GM19023 (cell line): ENCODE results near the gene OCLN.
"Not testable (repeated sequence)": the region's sequence is repeated elsewhere in the genome, so short reads cannot be mapped to it uniquely, and the experiment has no call there.

Experiments
- ATAC-seq: cut with Tn5 transposase; IDR thresholded peaks from one replicate; pipeline ENCODE4 v1.9.1; 2021; ENCODE audit warnings: mild to moderate bottlenecking, moderate library complexity; ENCODE audit not compliant: unreplicated experiment

Gene OCLN

DNA sequence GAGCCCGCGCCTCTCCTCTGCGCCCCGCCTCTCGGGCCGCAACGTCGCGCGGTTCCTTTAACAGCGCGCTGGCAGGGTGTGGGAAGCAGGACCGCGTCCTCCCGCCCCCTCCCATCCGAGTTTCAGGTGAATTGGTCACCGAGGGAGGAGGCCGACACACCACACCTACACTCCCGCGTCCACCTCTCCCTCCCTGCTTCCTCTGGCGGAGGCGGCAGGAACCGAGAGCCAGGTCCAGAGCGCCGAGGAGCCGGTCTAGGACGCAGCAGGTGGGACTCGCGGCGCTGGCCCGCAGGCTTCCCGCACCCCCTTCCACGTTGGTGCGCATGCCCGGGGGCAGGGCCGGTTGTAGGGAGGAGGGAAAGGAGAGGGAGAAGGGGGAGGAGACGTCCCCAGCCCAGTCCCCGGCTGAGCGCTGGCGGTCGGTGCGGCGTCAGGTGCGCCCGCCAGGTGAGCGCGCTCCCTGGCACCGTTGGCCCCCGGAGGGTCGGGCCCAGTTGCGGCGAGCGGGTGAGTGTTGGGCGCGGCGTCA, at the start of gene OCLN:
Gene OCLN, plus strand, starts transcription at position 400 of the 532 bp plus-strand sequence. CDS start 11,455 bp downstream, outside the sequence.
- peak; percentile 62 for ATAC-seq

- no peak for ATAC-seq
Observed at GRCh38 chr5:69444127-69444754, 48.3 kb upstream of the OCLN start.

GRCh38 chr5:69449511-69449910, 43.1 kb upstream of the OCLN start:
- no peak for ATAC-seq

DNA sequence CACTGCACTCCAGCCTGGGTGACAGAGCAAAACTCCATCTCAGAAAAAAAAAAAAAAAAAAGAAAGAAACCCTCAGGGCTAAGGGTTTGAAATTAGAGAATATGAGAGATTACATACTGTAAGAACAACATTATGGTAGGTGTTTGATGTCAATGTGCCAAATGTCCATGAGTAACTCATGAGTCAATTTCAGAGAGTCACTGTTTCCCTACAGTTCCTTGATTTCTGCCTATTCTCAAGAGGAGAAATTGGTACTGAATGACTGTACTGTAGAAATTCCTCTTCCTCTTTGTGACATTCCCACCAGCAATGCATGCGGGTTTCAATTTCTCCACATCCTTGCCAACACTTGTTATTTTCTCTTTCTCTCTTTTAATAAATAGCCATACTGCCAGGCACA, 42.5 kb upstream of the OCLN start:
- no peak for ATAC-seq

GRCh38 chr5:69450527-69450926, 42.1 kb upstream of the OCLN start:
- not testable (repeated sequence) for ATAC-seq

DNA sequence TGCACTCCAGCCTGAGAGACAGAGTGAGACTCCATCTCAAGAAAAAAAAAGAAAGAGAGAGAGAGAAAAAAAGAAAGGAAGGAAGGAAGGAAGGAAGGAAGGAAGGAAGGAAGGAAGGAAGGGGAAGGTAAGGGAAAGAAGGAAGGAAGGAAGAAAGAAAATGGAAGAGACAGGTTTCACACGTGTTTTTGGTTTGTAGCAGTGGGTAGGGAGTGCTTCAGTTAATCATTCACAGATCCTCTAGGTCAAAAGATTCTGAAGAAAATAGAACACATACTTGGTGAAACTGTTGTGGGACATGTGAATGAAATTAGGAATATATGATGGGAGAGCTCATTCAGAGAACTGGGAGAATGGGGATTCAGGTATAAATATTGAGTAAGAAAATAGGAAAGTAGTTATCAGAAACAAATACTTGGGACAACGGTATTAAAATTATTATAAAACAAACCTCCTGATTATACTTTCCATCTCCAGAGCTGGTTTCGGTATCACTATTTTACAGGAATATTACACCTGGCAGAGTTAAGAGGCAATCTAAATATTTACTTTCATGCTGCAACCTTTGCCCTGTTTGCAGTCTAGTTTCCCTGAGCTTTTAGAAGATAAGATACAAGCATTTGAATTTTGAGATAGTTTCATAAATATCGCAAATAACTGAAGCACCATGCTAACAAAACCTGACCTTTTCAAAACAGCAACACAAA, 40.5 kb upstream of the OCLN start:
- ATAC-seq: no peak

DNA sequence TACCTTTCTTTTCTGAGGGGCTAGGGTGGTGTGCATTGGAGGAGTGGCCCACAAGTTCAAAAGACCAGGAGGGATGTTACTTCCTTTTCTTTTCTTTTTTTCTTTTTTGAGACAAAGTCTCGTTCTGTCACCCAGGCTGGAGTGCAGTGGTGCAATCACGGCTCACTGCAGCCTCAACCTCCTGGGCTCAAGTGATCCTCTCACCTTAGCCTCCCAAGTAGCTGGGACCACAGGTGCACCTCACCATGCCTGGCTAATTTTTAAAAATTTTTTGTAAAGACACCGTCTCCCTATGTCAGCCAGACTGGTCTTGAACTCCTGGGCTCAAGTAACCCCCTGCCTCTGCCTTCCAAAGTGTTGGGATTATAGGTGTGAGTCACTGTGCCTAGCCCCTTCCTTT, 39.1 kb upstream of the OCLN start:
- not testable (repeated sequence) for ATAC-seq

DNA sequence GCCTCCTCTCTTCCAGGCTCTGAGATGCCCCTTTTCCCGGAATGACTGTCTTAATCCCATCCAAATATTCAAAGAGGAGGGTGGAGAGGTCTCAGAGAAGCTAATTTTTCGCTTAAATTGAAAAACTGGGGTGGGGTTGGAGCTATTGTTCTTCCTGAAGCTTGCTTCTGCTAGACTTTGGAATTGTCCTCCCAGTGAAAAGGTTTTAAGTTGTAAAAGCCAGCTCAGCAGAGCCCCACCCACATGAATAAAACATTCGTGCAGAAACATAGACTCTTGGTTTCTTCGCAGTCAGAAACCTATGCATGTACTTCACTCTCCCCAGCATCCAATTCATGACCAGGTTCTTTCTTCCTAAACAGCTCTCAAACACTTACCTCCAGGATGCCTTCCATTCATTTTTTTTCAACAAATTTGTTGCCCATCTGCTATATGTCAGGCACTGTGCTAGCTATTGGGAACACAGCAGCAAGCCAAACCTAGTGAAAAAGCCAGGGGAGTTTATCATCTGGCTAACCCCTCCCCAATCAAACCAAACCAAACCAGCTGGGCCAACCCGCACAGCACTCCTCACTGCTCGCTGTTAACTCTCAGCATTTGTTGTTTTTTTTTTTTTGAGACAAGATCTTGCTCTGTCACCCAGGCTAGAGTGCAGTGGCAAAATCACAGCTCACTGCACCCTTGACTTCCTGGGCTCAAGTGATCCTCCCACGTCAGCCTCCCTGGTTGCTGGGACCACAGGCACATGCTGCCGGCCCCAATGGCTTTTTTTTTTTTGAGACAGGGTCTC, 37.9 kb upstream of the OCLN start:
- no peak for ATAC-seq

DNA sequence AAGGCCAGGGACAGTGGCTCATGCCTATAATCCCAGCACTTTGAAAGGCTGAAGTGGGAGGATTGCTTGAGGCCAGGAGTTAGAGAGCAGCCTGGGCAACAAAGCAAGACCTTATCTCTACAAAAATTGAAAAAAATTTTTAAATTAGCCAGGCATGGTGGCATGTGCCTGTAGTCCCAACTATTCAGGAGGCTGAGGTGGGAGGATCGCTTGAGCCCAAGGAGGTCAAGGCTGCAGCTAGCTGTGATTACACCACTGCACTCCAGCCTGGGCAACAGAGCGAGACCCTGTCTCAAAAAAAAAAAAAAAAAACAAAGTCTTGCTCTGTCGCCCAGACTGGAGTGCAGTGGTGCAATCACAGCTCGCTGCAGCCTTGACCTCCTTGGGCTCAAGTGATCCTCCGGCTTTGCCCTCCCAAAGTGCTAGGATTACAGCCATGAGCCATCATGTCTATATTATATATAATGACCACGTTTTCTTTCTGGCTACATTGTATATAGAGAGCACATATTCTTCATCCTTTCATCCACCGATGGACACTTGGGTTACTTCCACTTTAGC, 37.1 kb upstream of the OCLN start:
- ATAC-seq: not testable (repeated sequence)

- ATAC-seq: no peak
Observed at GRCh38 chr5:69462170-69462569, 30.4 kb upstream of the OCLN start.

DNA sequence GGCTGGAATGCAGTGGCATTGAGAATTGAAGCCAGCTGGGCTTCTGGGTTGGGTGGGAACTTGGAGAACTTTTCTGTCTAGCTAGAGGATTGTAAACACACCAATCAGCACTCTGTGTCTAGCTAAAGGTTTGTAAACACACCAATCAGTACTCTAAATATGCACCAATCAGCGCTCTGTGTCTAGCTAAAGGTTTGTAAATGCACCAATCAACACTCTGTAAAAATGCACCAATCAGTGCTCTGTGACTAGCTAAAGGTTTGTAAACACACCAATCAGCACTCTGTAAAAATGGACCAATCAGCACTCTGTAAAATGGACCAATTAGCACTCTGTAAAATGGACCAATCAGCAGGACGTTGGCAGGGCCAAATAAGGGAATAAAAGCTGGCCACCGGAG, 26.2 kb upstream of the OCLN start:
- ATAC-seq: not testable (repeated sequence)

GRCh38 chr5:69467442-69468225, 25.0 kb upstream of the OCLN start:
- peak; percentile 91 for ATAC-seq

GRCh38 chr5:69468631-69469030, 24.0 kb upstream of the OCLN start:
- no peak for ATAC-seq

GRCh38 chr5:69471516-69471915, 21.1 kb upstream of the OCLN start:
- ATAC-seq: not testable (repeated sequence)

DNA sequence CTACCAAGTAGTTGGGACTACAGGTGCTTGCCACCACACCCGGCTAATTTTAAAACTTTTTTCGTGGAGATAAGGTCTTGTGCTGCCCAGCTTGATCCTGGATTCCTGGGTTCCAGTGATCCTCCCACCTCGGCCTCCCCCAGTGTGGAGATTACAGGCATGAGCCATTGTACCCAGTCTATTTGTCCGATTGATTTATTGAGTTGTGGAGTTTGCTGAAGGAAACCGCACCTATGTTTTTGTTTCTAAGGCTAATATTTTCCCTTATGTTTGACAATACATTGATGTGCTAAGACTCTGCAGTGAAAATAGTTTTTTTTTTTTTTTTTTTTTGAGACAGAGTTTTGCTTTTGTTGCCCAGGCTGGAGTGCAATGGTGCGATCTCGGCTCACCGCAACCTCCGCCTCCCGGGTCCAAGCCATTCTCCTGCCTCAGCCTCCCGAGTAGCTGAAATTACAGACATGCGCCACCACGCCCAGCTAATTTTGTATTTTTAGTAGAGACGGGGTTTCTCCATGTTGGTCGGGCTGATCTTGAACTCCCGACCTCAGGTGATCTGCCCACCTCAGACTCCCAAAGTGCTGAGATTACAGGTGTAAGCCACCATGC, 20.0 kb upstream of the OCLN start:
- ATAC-seq: not testable (repeated sequence)

DNA sequence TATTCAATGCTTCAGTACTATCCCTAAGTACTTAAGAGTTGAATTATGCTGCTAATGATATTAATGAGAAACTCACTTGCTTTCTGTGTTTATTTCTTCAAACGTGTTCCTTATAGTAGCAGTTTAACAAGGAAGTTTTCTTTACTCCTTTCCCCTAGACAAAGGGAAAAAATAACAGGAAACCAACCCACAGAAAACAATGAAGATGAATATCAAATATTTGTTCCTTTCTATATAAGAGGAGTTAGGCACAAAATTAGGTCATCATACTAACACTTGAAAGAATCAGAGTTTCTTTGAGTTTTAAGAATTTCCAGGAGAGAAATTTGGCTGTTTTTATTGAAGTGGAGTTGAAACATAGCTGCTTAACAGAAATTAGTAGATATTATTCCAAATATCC, 15.4 kb upstream of the OCLN start:
- no peak for ATAC-seq

GRCh38 chr5:69478296-69478695, 14.3 kb upstream of the OCLN start:
- ATAC-seq: not testable (repeated sequence)

DNA sequence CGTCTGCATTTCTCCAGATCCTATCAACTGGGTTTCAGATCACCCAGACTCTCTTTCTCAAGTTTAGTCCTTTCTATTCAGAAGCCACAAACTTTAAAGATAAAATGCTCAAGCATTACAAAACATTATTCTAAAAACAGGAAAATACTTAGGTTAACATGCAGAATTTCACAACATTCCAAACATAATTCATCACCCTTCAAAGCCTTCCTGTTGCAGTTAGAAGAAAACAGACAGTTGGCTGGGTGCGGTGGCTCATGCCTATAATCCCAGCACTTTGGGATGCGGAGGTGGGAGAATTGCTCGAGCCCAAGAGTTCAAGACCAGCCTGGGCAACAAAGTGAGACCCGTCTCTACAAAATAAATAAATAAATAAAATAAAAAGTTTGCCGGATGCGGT, 7.7 kb upstream of the OCLN start:
- ATAC-seq: no peak

DNA sequence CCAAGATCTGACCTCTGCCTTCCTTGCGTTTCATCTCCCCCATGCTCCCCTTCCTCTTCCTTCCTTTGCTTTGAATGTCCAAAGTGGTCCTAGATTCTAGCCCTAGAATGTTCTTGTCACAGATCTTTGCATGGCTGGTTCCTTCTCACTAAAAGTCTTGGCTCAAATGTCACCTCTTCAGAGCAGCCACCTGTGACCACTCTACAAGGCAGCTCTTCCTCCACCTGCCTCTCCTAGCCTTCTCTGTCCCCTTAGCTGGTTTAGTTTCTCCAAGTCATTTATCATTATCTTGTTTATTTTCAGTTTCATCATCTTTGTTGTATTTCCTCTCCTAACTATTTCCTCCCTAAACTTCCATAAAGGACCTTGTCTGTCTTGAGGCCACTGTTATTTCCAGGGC, 7.1 kb upstream of the OCLN start:
- ATAC-seq: no peak

GRCh38 chr5:69489246-69489645, 3.3 kb upstream of the OCLN start:
- no peak for ATAC-seq
